Activated CD4-positive, alpha-beta memory T cell treated with anti-CD3 and anti-CD28 coated beads, Interleukin-2, amount 10 ng/mL, durations not matched to agents 7 days and 5 days (primary cell): ENCODE data around the gene TSPOAP1. TPM values are rescaled to one million over a fixed set of nuclear protein-coding genes. Genes with fewer than 3 reads are reported as not detected.

Experiments used
- CTCF ChIA-PET: fragments of 350-600 bp; sonication (Branson Sonifier 250); formaldehyde crosslinking; loops from one replicate; lab custom pipeline; 2021; ENCODE audit warnings: antibody characterized with exemption, inconsistent platforms; lab: Charles Lee
- POLR2A ChIA-PET: fragments of 350-600 bp; sonication (Branson Sonifier 250); formaldehyde crosslinking; loops from one replicate; lab custom pipeline; 2021; ENCODE audit warnings: antibody characterized with exemption; lab: Charles Lee
- DNase-seq: peaks from one replicate; pipeline ENCODE4 v3.0.0-alpha.2; 2020
- H3K27ac Mint-ChIP-seq: one replicate; pipeline ENCODE4 v1.8.0; 2021; ENCODE audit warnings: mild to moderate bottlenecking, mixed read lengths
- H3K27me3 Mint-ChIP-seq: one replicate; pipeline ENCODE4 v1.8.0; 2021; ENCODE audit warnings: mixed read lengths
- H3K36me3 Mint-ChIP-seq: one replicate; pipeline ENCODE4 v1.8.0; 2021; ENCODE audit warnings: low read depth, mixed read lengths
- H3K4me1 Mint-ChIP-seq: one replicate; pipeline ENCODE4 v1.8.0; 2021; ENCODE audit warnings: mixed read lengths
- H3K4me3 Mint-ChIP-seq: one replicate; pipeline ENCODE4 v1.8.0; 2021; ENCODE audit warnings: mild to moderate bottlenecking, mixed read lengths
- H3K9me3 Mint-ChIP-seq: one replicate; pipeline ENCODE4 v1.8.0; 2021; ENCODE audit warnings: mixed read lengths
- total RNA-seq, 2 experiments: library from RNA; stranded (reverse); gene quantifications; one replicate each; pipeline ENCODE4 v1.2.3, GENCODE V29; 2021

Gene TSPOAP1
- total RNA-seq, 2 experiments from 2014 or later = 60.9 to 69.4 TPM

- ChIA-PET CTCF (interaction anchor here (1.7 kb wide), 1 partner anchor 20 kb away, joined by 11 read pairs; no protein-coding TSS in a partner anchor), POLR2A (interaction anchor here (1.1 to 22.3 kb wide), 7 partner anchors 11 to 93 kb away, joined by 5 to 1460 read pairs (median 211); partner anchors contain the start of genes RNF43 and SUPT4H1)
- H3K27me3 Mint-ChIP-seq = no peaks in the 10 kb centered on the region
- H3K36me3 Mint-ChIP-seq = peaks cover 49% of the 10 kb centered on the region
- H3K27ac Mint-ChIP-seq = peak overlapping the region; percentile 26
- no peaks in the 10 kb centered on the region for H3K9me3 Mint-ChIP-seq
- no peak for DNase-seq
- no peak overlapping the region for H3K4me3 Mint-ChIP-seq
- peaks cover 30% of the 10 kb centered on the region for H3K4me1 Mint-ChIP-seq
Measured at GRCh38 chr17:58324409-58325288, 3.9 kb downstream of the TSPOAP1 start.

GRCh38 chr17:58324056-58324408 lies 4.6 kb downstream of the TSPOAP1 start:
- H3K36me3 Mint-ChIP-seq = peaks cover 45% of the 10 kb centered on the region
- no peaks in the 10 kb centered on the region for H3K9me3 Mint-ChIP-seq
- no peak overlapping the region for H3K4me3 Mint-ChIP-seq
- H3K27me3 Mint-ChIP-seq = no peaks in the 10 kb centered on the region
- peaks cover 26% of the 10 kb centered on the region for H3K4me1 Mint-ChIP-seq
- H3K27ac Mint-ChIP-seq = no peak overlapping the region
- ChIA-PET CTCF (interaction anchor here (3.6 kb wide), 1 partner anchor 21 kb away, joined by 12 read pairs; no protein-coding TSS in a partner anchor), POLR2A (interaction anchor here (1.1 to 22.3 kb wide), 5 partner anchors 11 to 90 kb away, joined by 3 to 1460 read pairs (median 211); partner anchors contain the start of gene SUPT4H1)
- DNase-seq = no peak

- Mint-ChIP-seq H3K36me3 (peaks cover 42% of the 10 kb centered on the region), H3K4me3 (no peak overlapping the region), H3K27me3 (no peaks in the 10 kb centered on the region), H3K27ac (peak overlapping the region; percentile 29), H3K9me3 (no peaks in the 10 kb centered on the region), H3K4me1 (peaks cover 23% of the 10 kb centered on the region)
- ChIA-PET CTCF (interaction anchor here (3.6 kb wide), 1 partner anchor 21 kb away, joined by 12 read pairs; no protein-coding TSS in a partner anchor), POLR2A (interaction anchor here (0.7 to 22.3 kb wide), 11 partner anchors 10 to 210 kb away, joined by 3 to 1460 read pairs (median 4); partner anchors contain the start of genes MPO, RNF43 and SUPT4H1)
- DNase-seq = no peak
Measured at GRCh38 chr17:58323366-58324055, 5.1 kb downstream of the TSPOAP1 start.

- CTCF ChIA-PET = interaction anchor here (3.6 kb wide), 1 partner anchor 22 kb away, joined by 12 read pairs; no protein-coding TSS in a partner anchor
Measured at GRCh38 chr17:58322581-58323185, 5.9 kb downstream of the TSPOAP1 start.

GRCh38 chr17:58321571-58322525 lies 6.7 kb downstream of the TSPOAP1 start:
- DNase-seq = no peak
- CTCF ChIA-PET = interaction anchor here (3.6 kb wide), 1 partner anchor 23 kb away, joined by 12 read pairs; no protein-coding TSS in a partner anchor
- Mint-ChIP-seq H3K4me1 (peaks cover 26% of the 10 kb centered on the region), H3K9me3 (no peaks in the 10 kb centered on the region), H3K4me3 (no peak overlapping the region), H3K27me3 (no peaks in the 10 kb centered on the region), H3K36me3 (peaks cover 38% of the 10 kb centered on the region), H3K27ac (no peak overlapping the region)
- POLR2A ChIA-PET = interaction anchor here (0.7 to 22.3 kb wide), 15 partner anchors 8 to 310 kb away, joined by 3 to 1460 read pairs (median 3); partner anchors contain the start of genes MPO, RNF43 and SUPT4H1

More at GRCh38 chr17:58322581-58323185, 5.9 kb downstream of the TSPOAP1 start:
- Mint-ChIP-seq H3K27me3 (no peaks in the 10 kb centered on the region), H3K36me3 (peaks cover 37% of the 10 kb centered on the region), H3K9me3 (no peaks in the 10 kb centered on the region), H3K4me1 (peaks cover 24% of the 10 kb centered on the region), H3K27ac (peak overlapping the region; percentile 24), H3K4me3 (no peak overlapping the region)
- POLR2A ChIA-PET = interaction anchor here (0.7 to 22.3 kb wide), 13 partner anchors 9 to 309 kb away, joined by 3 to 1460 read pairs (median 3); partner anchors contain the start of genes MPO, MTMR4, RNF43 and SUPT4H1
- DNase-seq = no peak

- Mint-ChIP-seq H3K9me3 (no peaks in the 10 kb centered on the region), H3K4me1 (peaks cover 21% of the 10 kb centered on the region), H3K27me3 (no peaks in the 10 kb centered on the region), H3K27ac (no peak overlapping the region), H3K36me3 (peaks cover 34% of the 10 kb centered on the region), H3K4me3 (no peak overlapping the region)
- DNase-seq = peak; percentile 12
- ChIA-PET POLR2A (interaction anchor here (0.9 to 22.3 kb wide), 5 partner anchors 7 to 58 kb away, joined by 3 to 1460 read pairs (median 211); partner anchors contain the start of gene SUPT4H1), CTCF (interaction anchor here (3.6 kb wide), 1 partner anchor 24 kb away, joined by 12 read pairs; no protein-coding TSS in a partner anchor)
Measured at GRCh38 chr17:58320570-58321323, 7.8 kb downstream of the TSPOAP1 start.

- peaks cover 37% of the 10 kb centered on the region for H3K36me3 Mint-ChIP-seq
- no peak overlapping the region for H3K27ac Mint-ChIP-seq
- H3K4me3 Mint-ChIP-seq = no peak overlapping the region
- CTCF ChIA-PET = no interaction called here
- DNase-seq = peak; percentile 16
- POLR2A ChIA-PET = interaction anchor here (1.2 to 22.3 kb wide), 3 partner anchors 16 to 34 kb away, joined by 3 to 1460 read pairs (median 211); partner anchors contain the start of gene SUPT4H1
- H3K9me3 Mint-ChIP-seq = no peaks in the 10 kb centered on the region
- no peaks in the 10 kb centered on the region for H3K27me3 Mint-ChIP-seq
- peaks cover 21% of the 10 kb centered on the region for H3K4me1 Mint-ChIP-seq
Measured at GRCh38 chr17:58320163-58320558, 8.4 kb downstream of the TSPOAP1 start.

- CTCF ChIA-PET = interaction anchor here (1.0 to 2.7 kb wide), 4 partner anchors 8 to 128 kb away, joined by 4 to 55 read pairs (median 24); partner anchors contain the start of genes RNF43 and TSPOAP1
- POLR2A ChIA-PET = interaction anchor here (0.7 to 22.3 kb wide), 5 partner anchors 5 to 312 kb away, joined by 3 to 1460 read pairs (median 211); partner anchors contain the start of genes SUPT4H1 and TSPOAP1
- Mint-ChIP-seq H3K9me3 (no peaks in the 10 kb centered on the region), H3K27me3 (no peaks in the 10 kb centered on the region), H3K27ac (no peak overlapping the region), H3K4me1 (peaks cover 21% of the 10 kb centered on the region), H3K36me3 (peaks cover 36% of the 10 kb centered on the region), H3K4me3 (no peak overlapping the region)
- DNase-seq = peak; percentile 16
Measured at GRCh38 chr17:58319173-58320162, 9.1 kb downstream of the TSPOAP1 start.

GRCh38 chr17:58318627-58319172 lies 9.9 kb downstream of the TSPOAP1 start:
- peak; percentile 15 for DNase-seq
- Mint-ChIP-seq H3K36me3 (peaks cover 42% of the 10 kb centered on the region), H3K27ac (peak overlapping the region; percentile 16), H3K4me1 (peaks cover 21% of the 10 kb centered on the region), H3K9me3 (no peaks in the 10 kb centered on the region), H3K27me3 (no peaks in the 10 kb centered on the region), H3K4me3 (no peak overlapping the region)
- POLR2A ChIA-PET = interaction anchor here (0.7 to 22.3 kb wide), 6 partner anchors 6 to 313 kb away, joined by 3 to 1460 read pairs (median 114); partner anchors contain the start of genes RNF43, SUPT4H1 and TSPOAP1
- CTCF ChIA-PET = interaction anchor here (1.0 to 2.7 kb wide), 8 partner anchors 8 to 128 kb away, joined by 4 to 73 read pairs (median 16); partner anchors contain the start of genes RNF43, SUPT4H1 and TSPOAP1
